HUDEP-2 (cell line): ENCODE measurements around the gene TMEM119.
"Not testable (repeated sequence)": the region's sequence is repeated elsewhere in the genome, so short reads cannot be mapped to it uniquely, and the experiment has no call there.

ENCODE experiments used
- DNase-seq, 76 experiments: peaks; one replicate each; lab custom pipeline; 2025; ENCODE audit not compliant: unreplicated experiment in 76 of 76; lab: John Stamatoyannopoulos, UW

TMEM119 gene

DNA sequence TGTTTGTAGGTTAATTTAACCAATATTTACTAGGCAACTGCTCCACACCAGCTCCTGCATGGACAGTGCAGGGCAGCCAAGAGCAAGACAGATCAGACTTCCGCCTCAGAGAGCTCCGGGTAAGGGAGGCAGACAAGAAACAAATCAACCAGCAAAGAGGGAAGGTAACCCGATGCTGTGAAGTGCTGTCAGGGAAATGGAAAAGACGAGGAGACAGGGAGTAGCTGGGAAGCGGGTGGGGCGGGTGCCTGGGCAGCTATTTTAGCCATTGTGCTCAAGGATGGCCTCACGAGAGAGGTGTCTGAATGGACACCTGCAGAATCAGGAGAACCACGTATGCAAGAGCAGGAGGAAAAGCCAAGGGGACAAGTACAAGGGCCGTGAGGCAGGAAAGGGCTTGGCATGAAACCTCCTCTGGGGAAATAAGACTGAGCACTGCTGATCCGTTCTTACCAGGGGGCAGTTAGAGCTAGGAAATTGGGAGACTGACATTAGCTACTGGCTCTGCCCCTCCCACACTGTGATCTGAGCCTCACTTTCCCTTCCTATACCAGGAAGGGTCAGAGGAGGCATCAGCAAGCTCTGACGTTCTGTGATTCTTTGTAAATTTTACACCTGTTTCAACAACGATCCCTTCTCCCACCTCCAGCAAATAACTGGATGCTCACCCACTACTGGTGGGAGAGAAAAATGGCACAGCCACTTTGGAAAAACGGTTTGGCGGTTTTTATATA is 6.5 kb upstream of the TMEM119 start:
- no peak for DNase-seq

DNA sequence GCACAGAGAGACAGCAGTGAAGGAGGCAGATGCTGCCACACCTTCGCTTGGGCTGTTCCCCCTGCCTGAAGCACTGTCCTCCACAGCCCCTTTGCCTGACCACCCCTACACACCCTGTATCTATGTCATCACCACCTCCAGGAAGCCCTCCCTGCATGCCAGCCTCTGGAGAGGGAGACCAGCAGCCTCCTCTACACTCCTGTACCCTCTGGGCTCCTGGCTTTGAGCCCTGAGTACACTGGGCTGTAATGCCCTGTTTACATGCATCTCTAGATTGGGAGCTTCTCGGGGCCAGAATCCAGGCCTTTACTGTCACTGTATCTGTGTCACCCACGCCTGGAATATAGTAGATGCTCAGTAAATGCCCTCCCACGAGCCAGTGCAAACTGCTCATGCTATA is 5.9 kb upstream of the TMEM119 start:
- no peak for DNase-seq

DNA sequence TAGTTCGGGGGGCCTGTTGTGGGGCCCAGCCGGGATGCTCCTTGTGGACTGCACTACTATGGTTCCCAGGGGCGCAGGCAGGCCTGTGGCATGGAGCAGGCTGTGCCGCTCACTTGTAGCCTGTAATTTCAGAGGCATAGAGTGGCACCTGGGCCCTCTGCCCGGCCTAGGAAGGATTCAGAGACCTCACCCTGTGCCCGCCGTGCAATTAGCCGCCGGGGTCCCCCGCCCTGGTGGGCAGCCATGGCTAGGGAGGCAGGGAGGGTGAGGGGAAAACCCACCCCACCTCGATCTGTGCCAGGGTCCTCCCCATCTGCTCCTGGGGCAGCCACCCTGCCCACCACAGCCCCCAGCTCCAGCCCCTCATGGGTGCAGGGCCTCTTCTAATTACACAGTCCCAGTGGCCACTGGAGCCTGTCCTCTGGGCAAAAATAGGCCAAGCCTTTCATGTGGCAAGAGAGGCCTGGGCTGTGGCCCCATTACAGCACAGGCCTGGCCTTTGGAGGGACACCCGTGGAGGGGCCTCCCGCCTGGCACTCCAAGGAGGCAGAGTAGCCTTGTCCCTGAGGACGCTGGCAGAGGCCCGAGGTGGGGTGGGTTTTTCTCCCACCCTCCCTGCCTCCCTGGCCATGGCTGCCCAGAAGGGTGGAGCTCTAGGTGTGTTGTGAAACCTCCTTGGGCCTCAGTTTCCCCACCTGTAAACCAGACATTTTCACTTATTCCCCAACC is 5.3 kb upstream of the TMEM119 start:
- DNase-seq: no peak

GRCh38 chr12:108602209-108602705 is 4.4 kb upstream of the TMEM119 start:
- no peak for DNase-seq

DNA sequence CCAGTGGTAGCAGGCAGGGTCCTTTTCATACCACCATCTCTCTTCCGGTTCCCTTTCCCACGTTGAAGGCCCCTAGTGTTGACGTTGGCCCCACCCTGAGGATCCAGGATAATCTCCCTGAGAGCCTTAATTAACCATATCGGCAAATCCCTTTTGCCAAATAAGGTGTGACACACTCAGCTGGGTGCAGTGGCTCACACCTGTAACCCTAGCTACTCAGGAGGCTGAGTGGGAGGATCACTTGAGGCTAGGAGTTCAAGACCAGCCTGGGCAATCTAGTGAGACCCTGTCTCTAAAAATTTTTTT is 2.8 kb upstream of the TMEM119 start:
- no peak for DNase-seq

- no peak for DNase-seq
These were observed 2.2 kb upstream of the TMEM119 start for GRCh38 chr12:108599948-108600701.

DNA sequence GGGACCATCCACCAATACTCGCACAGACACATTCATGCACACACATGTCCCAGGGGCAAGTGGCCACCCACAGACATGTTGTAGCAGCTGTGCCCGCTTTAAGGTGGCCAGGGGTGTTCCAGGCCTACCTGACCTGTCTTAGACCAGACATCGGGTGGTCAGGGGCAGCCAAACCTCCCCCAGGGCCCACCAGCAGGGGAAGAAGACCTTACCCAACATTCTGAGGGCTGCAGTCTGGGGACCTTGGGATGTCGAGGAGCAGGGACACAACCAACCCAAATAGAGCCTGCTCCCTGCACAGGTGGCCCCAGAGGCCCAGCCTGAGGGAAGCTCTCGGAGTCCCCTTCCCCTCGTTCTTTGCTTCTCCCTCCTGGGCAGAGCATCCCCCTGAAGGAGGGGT is 1.7 kb upstream of the TMEM119 start:
- no peak for DNase-seq

DNA sequence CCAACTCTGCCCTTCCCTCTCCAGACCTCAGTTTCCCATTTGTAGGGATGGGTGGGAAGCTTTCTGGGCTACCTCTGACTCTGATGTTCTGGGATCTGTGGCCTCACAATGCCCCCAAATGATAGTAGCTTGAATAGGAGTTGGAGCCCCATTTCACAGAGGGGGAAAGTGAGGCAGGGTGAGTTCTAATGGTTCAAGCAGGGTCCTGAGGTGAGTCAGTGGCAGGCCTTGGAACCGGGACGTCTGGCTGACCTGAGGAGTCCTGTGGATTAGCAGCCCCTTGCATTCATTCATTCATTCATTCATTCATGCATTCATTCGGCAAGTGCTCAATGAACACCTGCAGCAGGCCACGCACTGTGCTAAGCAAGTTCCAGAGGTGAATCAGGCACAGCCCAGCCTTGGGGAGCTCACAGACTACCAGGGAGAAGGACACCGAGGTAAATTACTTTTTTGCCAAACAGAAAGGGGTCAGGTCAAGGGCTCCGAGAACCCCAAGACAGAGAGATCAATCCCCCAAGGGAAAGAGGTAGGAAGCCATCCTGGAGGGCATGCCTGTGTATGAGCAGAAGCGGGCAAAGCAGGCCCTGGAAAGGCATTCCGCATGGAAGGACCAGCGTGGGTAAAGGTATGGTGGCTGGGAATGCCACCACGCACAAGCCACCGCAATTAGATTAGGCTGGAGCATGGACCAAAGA is 818 bp upstream of the TMEM119 start:
- DNase-seq: no peak

- no peak for DNase-seq
These were observed 878 bp downstream of the TMEM119 start for GRCh38 chr12:108596854-108597558.

DNA sequence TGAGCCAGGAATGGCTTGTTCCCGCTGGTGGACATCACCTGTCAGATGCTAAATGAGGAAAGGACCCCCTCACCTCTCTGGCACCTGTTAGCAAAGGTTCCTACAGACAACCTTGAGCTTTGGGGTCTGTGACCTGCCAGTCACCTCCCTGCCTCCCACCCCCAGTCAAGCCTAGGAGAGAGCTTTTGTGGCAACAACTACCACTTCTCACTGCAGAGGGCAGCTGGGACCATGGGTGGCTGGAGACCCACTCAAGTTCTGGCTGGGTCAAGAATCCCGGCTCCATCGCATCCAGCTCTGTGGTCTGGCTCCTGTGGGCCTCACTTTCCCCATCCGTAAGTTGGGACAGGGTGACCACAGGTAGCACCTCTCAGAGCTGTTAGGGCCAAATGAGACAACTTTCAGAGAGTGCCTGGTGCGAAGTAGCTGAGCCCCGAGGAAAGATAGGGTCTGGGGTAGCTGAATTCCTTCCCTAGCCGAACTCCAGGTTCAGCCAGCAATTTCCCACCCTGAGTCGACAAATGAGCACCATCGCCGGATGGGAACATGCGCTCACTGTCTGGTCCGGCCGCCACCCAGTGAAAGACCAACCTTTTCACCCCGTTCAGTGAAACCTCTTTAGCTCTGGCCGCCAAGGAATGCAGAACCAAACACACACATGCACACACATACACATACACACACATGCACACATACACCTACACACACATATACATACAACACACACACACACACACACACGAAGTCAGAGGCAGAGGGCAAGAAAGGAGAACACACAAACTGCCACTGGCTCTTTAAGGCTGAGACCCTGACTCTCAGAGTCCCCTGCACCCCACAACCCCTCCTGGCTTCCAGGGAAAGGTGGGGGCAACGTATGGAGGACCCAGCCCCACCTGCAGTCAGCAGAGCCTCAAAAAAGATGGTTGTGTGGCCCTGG is 1.9 kb downstream of the TMEM119 start:
- no peak for DNase-seq

- no peak for DNase-seq
These were observed 2.7 kb downstream of the TMEM119 start for GRCh38 chr12:108594960-108595710.

GRCh38 chr12:108594323-108594903 is 3.5 kb downstream of the TMEM119 start:
- DNase-seq: no peak

GRCh38 chr12:108592033-108592909 is 5.6 kb downstream of the TMEM119 start:
- DNase-seq: no peak

DNA sequence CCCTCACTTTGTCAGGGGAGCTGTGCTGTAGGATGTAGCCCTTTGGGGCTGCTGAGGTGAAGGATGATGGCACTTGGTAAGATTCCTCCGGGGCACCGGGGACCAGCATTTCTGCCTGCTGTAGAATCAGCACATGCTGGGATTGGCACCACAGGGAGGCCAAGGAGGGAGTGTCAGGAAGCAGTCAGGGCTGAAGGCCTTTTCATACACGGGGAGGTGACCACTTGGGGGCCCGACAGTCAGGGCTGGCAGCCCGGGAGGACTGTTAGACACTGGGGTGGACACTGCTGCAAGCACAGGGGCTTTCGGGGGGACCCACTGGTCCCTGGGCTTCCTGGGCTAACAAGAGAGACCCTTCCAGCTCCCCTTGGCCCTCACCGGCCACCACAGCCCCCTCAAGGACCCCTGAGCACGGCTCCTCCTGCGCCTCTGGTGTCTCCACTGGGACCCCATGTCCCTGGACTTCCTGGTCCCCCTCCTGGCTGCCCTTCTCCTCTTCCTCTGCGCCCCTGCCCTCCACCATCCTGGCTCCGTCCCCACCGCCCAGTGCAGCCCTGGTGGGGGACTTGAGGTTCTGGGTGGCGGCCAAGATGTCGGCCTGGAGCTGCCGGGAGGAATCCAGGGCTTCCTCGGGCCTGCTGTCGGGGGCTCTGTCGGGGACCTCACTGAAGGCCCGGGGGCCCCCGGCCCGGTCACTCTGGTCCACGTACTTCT is 6.5 kb downstream of the TMEM119 start:
- no peak for DNase-seq

GRCh38 chr12:108590463-108590862 is 7.4 kb downstream of the TMEM119 start:
- not testable (repeated sequence) for DNase-seq

GRCh38 chr12:108589840-108590229 is 8.0 kb downstream of the TMEM119 start:
- DNase-seq: no peak
